DMS53 treated with DMSO at 0.1 percent for 48 hours (cell line): ENCODE results near the gene MAML3.
A peak's percentile ranks its signal among the peaks of the same experiment; 100 is the strongest.

Experiments
- DNase-seq: peaks from one replicate; lab custom pipeline; 2025; ENCODE audit not compliant: unreplicated experiment; lab: John Stamatoyannopoulos, UW

The MAML3 gene

GRCh38 chr4:140102421-140102820, 51.6 kb downstream of the MAML3 start:
- no peak for DNase-seq

DNA sequence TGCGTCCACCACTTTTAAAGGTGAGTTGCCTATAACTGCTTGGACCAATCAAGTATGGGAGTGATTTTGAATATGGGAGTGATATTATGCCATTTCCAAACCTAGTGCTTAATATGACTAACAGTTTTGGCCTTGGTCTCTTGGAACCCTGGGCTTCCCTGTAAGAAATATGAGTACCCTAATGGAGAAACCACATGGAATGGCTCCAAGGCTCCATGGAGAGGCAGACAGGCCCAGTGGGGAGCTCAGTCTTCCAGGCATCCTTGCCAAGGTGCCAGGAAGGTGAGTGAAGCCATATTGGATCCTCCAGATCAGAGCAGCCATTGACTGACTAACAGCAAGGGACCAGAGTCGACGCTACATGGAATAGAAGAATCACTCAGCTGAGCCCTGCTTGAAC, 53.2 kb downstream of the MAML3 start:
- DNase-seq: no peak

- DNase-seq: no peak
Measured at GRCh38 chr4:140099983-140100382, 54.0 kb downstream of the MAML3 start.

DNA sequence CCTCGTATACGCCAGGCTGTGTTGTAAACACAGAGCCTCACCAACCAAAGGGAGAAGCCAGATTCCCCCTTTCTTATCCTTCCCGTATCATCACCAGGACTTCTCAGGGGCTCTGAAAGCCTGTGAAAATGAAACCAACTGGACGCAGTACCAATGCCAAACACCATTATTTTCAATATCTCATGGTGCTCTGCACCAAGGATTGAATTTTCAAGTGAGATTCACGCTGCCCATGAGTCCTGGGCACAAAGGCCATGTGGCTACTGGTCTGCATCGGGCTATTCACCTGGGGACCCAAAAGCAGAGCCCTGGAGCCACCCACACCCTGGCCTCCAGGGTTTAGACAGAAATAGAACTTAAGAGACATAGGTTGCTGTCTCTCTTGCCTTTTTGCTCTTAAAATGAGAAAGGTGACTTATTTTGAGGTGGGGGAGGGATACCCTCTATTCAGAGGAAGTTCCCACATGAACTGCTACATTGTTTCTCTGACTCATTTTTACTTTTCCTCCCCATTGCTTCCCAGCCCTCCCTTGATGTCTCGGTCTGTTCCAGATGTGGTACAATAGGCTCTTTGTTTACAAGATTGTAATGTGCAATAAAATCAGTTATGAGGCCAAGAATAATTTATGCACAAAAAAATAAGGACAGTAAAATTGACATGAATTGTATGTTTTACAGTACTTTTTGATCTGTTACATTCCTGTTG, 55.4 kb downstream of the MAML3 start:
- DNase-seq: no peak

DNA sequence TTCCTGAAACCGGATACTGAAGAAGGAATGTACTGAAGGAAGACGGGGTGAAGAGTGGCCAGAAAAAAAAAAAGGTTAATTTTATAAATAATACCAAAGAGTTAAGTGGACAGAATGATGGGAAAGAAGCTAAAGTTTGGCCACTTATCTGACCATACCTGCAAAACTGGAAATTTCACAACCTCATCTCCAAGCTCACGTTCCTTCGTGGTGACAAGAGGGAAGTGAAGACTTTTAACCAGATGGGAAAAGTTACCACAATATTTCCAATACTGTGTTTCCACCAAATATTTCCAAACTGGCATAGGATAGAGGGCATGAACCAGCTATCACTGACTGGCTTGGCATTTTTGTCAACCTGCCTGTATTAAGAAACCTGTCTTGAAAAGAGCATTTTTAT, 56.4 kb downstream of the MAML3 start:
- no peak for DNase-seq

GRCh38 chr4:140096921-140097320, 57.1 kb downstream of the MAML3 start:
- no peak for DNase-seq

GRCh38 chr4:140096483-140096861, 57.5 kb downstream of the MAML3 start:
- DNase-seq: no peak

GRCh38 chr4:140095694-140096482, 58.1 kb downstream of the MAML3 start:
- no peak for DNase-seq

GRCh38 chr4:140094438-140095420, 59.3 kb downstream of the MAML3 start:
- no peak for DNase-seq

DNA sequence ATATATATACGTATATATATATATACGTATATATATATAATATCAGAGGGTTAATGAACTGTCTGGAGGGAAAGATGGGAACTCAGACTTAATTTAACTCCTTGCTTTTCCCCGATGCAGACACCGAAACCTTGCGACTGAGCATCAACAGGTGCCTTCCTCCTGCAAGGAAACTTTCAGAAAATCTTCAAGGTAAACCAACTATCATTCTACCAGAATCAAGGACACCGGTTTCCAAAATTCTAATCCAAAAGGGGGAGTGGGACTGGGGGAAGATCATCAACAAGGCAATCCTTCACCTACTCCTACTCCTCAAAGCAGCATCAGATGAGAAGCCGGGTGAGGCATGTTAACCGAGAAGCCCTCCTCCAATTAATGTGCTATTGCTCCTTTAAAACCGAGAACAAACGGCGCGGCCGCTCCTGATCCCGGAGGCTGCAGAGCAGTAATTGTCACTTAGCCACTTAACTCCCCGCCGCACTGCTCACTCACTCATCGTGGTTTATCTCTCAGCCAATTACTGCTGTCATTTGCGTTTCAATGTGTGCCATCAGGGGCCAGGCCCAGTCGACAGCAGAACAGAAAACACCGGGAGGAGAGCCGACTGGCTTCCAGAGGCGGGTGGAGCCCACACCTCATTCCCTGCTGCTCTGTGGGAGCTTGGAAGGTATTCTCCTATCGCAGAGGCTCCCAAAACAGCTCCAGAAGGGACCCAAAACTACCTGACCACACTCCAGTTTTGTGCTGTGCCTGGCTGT, 61.7 kb downstream of the MAML3 start:
- DNase-seq: peak; percentile 13

- DNase-seq: no peak
Measured at GRCh38 chr4:140091305-140091704, 62.7 kb downstream of the MAML3 start.

DNA sequence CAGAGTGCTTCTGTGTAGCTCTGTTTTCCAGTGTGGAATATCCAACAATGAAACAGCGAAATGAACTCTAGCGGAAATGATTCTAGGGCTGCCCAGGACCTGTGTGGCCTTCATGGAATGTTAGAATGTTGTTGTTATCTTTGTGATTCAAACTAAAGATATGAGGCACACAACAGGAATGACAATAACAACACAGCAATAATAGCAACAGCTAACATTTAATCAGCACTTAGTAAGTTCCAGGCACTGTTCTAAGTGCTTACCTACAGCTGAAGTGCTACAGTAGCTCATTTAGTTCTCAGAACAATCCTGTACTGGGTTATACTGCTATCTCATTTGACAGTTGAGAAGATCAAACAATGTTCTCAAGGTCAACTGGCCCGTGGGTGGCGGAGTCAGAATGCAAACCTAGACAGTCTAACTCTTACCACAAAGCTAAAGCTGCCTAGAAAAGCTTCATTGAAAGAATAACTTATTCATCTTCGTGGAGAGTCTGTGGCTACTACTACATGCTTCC, 63.7 kb downstream of the MAML3 start:
- no peak for DNase-seq

GRCh38 chr4:140089216-140089615, 64.8 kb downstream of the MAML3 start:
- no peak for DNase-seq

- no peak for DNase-seq
Measured at GRCh38 chr4:140088323-140088967, 65.5 kb downstream of the MAML3 start.

- DNase-seq: no peak
Measured at GRCh38 chr4:140085881-140086280, 68.1 kb downstream of the MAML3 start.

- no peak for DNase-seq
Measured at GRCh38 chr4:140085062-140085622, 68.8 kb downstream of the MAML3 start.

DNA sequence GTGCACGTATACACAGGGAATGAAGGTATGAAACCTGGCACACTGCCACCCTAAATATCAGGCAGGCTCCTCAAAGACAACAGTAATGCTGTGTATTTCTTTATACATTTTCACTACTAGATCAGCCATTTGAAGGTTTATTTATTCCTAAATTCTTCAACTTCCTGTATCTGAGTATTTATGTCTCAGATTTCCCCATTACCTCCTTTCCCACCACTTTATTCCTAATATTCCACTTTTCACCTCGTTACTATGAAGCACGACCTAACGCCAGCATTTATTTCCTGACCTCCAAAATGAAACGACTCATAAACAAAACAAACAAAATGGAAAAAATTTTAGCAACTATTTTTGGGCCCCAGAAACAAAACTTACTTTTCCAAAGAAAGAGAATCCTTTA, 69.6 kb downstream of the MAML3 start:
- DNase-seq: no peak

DNA sequence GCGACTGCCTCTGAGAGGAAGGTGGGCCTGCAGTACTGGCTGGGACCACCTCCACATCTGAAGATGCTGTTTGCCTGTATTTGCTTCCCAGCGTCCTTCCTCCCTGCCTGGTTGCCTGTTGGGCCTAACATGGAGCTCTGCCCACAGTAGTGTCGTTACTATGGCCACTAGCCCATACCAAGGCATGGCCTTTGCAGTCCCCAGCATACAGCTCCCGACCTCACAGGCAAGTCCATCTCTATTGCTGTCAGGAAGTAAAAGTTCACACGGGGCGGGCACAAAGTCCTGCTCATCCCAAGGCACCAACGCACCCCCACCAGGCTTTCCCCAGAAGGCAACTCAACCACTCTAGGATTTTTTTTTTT, 71.6 kb downstream of the MAML3 start:
- DNase-seq: no peak

GRCh38 chr4:140081641-140082390, 72.2 kb downstream of the MAML3 start:
- DNase-seq: no peak
